ENCODE results near the gene INA.

DNA sequence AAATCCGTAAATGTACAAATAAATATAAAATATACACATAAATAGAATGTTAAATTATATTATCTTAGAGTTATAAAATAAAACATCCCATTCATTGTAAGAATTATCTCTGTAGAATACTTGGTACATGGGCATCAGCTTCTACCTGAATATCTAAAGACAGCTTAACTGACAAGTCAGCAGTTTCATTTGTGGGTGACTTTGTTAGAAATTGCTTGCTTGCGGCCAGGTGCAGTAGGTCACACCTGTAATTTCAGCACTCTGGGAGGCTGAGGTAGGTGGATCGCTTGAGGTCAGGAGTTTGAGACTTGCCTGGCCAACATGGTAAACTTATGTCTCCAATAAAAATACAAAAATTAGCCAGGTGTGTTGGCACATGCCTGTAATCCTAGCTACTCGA lies 59.4 kb downstream of the INA start:
- TF ChIP-seq, protein P1, sequence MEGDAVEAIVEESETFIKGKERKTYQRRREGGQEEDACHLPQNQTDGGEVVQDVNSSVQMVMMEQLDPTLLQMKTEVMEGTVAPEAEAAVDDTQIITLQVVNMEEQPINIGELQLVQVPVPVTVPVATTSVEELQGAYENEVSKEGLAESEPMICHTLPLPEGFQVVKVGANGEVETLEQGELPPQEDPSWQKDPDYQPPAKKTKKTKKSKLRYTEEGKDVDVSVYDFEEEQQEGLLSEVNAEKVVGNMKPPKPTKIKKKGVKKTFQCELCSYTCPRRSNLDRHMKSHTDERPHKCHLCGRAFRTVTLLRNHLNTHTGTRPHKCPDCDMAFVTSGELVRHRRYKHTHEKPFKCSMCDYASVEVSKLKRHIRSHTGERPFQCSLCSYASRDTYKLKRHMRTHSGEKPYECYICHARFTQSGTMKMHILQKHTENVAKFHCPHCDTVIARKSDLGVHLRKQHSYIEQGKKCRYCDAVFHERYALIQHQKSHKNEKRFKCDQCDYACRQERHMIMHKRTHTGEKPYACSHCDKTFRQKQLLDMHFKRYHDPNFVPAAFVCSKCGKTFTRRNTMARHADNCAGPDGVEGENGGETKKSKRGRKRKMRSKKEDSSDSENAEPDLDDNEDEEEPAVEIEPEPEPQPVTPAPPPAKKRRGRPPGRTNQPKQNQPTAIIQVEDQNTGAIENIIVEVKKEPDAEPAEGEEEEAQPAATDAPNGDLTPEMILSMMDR (IDR thresholded peaks at IDR 0.05) = no peak
- no peak for TF ChIP-seq EP300 (IDR thresholded peaks at IDR 0.05)

All from ovary (tissue), 3 donors.